ENCODE measurements around the gene CMTR2.
A peak's percentile ranks its signal among the peaks of the same experiment; 100 is the strongest.
"Not testable (repeated sequence)": the region's sequence is repeated elsewhere in the genome, so short reads cannot be mapped to it uniquely, and the experiment has no call there.

Gene CMTR2

DNA sequence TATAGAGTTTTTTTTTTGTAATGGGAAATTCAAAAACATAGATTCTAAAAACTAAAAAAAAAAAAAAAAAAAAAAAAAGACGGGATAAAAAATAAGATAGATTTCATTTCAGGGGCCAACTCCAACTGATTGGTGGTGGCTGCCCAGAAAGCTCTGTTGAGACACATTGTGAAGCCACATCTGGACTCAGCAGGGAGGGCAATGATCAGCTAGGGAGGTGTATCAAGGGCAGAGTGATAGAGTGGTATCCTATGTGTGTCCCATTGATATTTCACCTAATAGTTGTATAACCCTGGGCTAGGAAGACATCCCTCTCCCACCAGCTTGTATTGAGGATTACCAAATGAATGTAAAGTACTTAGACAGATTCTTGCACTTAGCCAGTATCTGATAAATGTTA, 6.7 kb upstream of the CMTR2 start:
- TF ChIP-seq, protein P1, sequence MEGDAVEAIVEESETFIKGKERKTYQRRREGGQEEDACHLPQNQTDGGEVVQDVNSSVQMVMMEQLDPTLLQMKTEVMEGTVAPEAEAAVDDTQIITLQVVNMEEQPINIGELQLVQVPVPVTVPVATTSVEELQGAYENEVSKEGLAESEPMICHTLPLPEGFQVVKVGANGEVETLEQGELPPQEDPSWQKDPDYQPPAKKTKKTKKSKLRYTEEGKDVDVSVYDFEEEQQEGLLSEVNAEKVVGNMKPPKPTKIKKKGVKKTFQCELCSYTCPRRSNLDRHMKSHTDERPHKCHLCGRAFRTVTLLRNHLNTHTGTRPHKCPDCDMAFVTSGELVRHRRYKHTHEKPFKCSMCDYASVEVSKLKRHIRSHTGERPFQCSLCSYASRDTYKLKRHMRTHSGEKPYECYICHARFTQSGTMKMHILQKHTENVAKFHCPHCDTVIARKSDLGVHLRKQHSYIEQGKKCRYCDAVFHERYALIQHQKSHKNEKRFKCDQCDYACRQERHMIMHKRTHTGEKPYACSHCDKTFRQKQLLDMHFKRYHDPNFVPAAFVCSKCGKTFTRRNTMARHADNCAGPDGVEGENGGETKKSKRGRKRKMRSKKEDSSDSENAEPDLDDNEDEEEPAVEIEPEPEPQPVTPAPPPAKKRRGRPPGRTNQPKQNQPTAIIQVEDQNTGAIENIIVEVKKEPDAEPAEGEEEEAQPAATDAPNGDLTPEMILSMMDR (IDR thresholded peaks at IDR 0.05; ENCODE audit: control insufficient read depth, extremely low read depth, insufficient read depth), result no peak
- no peak for DNase-seq (ENCODE audit: low read depth)
- H3K4me3 ChIP-seq (ENCODE audit: low read depth, low read length), result no peak overlapping the region

DNA sequence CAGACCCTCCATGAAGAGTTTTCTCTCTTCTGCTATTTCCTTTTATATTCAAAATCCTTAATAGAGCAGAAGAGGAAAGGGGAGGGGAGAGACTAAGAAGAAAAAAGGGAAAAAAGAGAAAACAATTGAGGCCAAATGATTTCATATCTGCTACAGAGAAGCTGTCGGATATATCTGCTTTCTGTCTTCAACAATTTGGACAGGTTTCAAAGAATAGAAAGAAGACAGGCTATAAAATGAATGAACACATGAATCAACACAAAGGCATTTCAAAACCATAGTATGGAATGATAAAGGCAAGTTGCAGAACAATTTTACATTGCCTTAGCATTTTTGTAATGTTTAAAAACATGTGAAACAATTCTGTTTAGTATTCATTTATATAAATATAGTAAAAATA, 4.7 kb upstream of the CMTR2 start:
- TF ChIP-seq, protein P1 (IDR thresholded peaks at IDR 0.05; ENCODE audit: control insufficient read depth, extremely low read depth, insufficient read depth), result no peak
- no peak for DNase-seq (ENCODE audit: low read depth)
- H3K4me3 ChIP-seq (ENCODE audit: low read depth, low read length), result no peak overlapping the region

GRCh38 chr16:71292095-71292494, 2.9 kb upstream of the CMTR2 start:
- not testable (repeated sequence) for DNase-seq (ENCODE audit: low read depth); H3K4me3 ChIP-seq (ENCODE audit: low read depth, low read length)

- TF ChIP-seq, protein P1 (IDR thresholded peaks at IDR 0.05; ENCODE audit: control insufficient read depth, extremely low read depth, insufficient read depth), result no peak
- peak overlapping the region; percentile 34 for H3K4me3 ChIP-seq (ENCODE audit: low read depth, low read length)
- DNase-seq (ENCODE audit: low read depth), result peak; percentile 96
Observed at GRCh38 chr16:71289732-71290062, 495 bp upstream of the CMTR2 start.

GRCh38 chr16:71288570-71288889, 672 bp downstream of the CMTR2 start:
- TF ChIP-seq, protein P1 (IDR thresholded peaks at IDR 0.05; ENCODE audit: control insufficient read depth, extremely low read depth, insufficient read depth), result no peak
- no peak for DNase-seq (ENCODE audit: low read depth)
- H3K4me3 ChIP-seq (ENCODE audit: low read depth, low read length), result peak overlapping the region; percentile 91

DNA sequence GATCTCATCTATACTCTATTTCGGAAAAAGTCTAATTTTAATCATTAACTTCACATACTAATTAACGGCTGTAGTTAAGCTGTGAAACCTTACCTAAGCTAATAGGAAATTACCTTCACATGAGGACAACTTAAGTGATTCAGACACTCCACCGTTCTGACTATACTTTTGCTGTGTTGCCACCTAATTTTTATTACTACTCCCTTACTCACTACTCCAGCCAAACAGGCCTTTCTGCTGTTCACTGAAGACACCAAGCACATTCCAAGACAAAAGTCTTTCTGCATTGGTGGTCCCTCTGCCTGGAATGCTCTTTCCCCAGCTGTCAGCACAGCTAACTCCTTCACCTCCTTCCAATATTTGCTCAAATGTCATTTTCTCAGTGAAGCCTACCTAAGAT, 1.3 kb downstream of the CMTR2 start:
- TF ChIP-seq, protein P1 (IDR thresholded peaks at IDR 0.05; ENCODE audit: control insufficient read depth, extremely low read depth, insufficient read depth), result no peak
- DNase-seq (ENCODE audit: low read depth), result no peak
- peak overlapping the region; percentile 91 for H3K4me3 ChIP-seq (ENCODE audit: low read depth, low read length)

DNA sequence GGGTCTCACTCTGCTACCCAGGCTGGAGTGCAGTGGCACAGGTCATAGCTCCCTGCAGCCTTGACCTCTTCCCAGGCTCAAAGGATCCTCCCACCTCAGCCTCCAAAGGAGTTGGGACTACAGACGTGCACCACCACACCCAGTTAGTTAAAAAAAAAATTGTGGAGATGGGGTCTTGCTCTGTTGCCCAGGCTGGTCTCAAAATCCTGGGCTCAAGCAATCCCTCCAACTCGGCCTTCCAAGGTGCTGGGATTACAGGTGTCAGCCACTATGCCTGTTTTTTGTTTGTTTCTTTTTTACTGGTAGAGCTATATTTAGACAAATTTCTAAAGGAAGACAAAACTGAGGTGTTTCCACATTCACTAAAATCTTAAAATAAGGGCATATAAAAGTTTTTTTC, 1.7 kb downstream of the CMTR2 start:
- no peak overlapping the region for H3K4me3 ChIP-seq (ENCODE audit: low read depth, low read length)
- TF ChIP-seq, protein P1 (IDR thresholded peaks at IDR 0.05; ENCODE audit: control insufficient read depth, extremely low read depth, insufficient read depth), result no peak

DNA sequence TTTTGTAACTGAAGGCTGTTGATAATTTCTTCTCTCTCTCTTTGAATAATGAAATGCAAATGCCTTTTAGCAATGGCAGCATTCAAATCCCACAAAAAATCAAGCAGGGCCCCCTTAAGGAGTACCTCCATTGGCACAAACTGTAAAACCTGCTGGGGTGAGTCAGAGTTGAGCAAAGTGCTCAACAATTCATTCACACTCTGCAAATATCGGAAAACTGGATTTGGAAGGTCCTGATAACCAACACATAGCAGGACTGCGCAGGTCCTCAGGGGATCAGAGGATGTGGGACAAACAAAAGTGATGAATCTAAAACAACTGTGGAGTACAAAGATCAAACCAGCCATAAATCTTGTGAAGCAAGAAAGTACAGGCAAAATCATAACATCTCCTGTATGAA, 5.6 kb downstream of the CMTR2 start:
- DNase-seq (ENCODE audit: low read depth), result no peak
- H3K4me3 ChIP-seq (ENCODE audit: low read depth, low read length), result no peak overlapping the region
- TF ChIP-seq, protein P1 (IDR thresholded peaks at IDR 0.05; ENCODE audit: control insufficient read depth, extremely low read depth, insufficient read depth), result no peak

More for the DNA sequence above, 1.7 kb downstream of the CMTR2 start:
- DNase-seq (ENCODE audit: low read depth), result no peak

All from LNCaP clone FGC (cell line).